GM12878 (cell line): ENCODE results near the gene DNAJC4.

Experiments used
- BACH1 ChIP-seq: fragments of 450-650 bp; IDR thresholded peaks from 2 replicates; pipeline ENCODE4 v1.6.1; 2017; ENCODE audit warnings: mild to moderate bottlenecking, borderline replicate concordance
- BMI1 ChIP-seq: fragments of 450-650 bp; IDR thresholded peaks from 2 replicates; pipeline ENCODE4 v1.6.1; 2016; ENCODE audit warnings: mild to moderate bottlenecking, moderate library complexity, borderline replicate concordance
- JUND ChIP-seq: IDR thresholded peaks from 2 replicates; pipeline ENCODE4 v1.6.1; 2012; ENCODE audit warnings: low read depth, mild to moderate bottlenecking, low read length, improper control_type of control experiment, moderate library complexity
- POLR2A ChIP-seq: IDR thresholded peaks from 2 replicates; pipeline ENCODE4 v1.6.1; 2011; ENCODE audit warnings: low read depth, mild to moderate bottlenecking, low read length
- PRDM15 ChIP-seq: fragments of 450-650 bp; formaldehyde crosslinking; IDR thresholded peaks from 2 replicates; pipeline ENCODE4 v1.4.0; 2020; ENCODE audit warnings: mild to moderate bottlenecking, moderate library complexity
- REST ChIP-seq: IDR thresholded peaks from 2 replicates; pipeline ENCODE4 v1.6.1; 2012; ENCODE audit warnings: mild to moderate bottlenecking, low read depth, low read length
- SUZ12 ChIP-seq: fragments of 200-600 bp; sonication (generic); IDR thresholded peaks from one replicate; pipeline ENCODE4 v1.6.1; 2018; ENCODE audit warnings: antibody characterized with exemption, mild to moderate bottlenecking; ENCODE audit not compliant: unreplicated experiment
- TCF12 ChIP-seq: IDR thresholded peaks from 2 replicates; pipeline ENCODE4 v1.6.1; 2011; ENCODE audit warnings: low read depth, mild to moderate bottlenecking, low read length
- TF ChIP-seq, protein P1 (sequence below), 3 experiments: IDR thresholded peaks in 2 of 3; conservative IDR thresholded peaks in 1 of 3; 2 replicates each; pipeline ENCODE4 v1.5.1; 2011; ENCODE audit warnings: low read depth in 3 of 3, low read length in 3 of 3, mild to moderate bottlenecking in 3 of 3, control low read depth in 2 of 3, moderate library complexity in 2 of 3, inconsistent platforms in 1 of 3, mixed read lengths in 1 of 3; ENCODE audit not compliant: control insufficient read depth in 2 of 3, insufficient read depth in 1 of 3; ENCODE audit errors: extremely low read depth in 1 of 3
- TF ChIP-seq, protein P2 (sequence below): fragments of 450-650 bp; IDR thresholded peaks from 2 replicates; pipeline ENCODE4 v1.6.1; 2017; ENCODE audit warnings: borderline replicate concordance

- TF ChIP-seq REST (no peak), PRDM15 (CRISPR knock-in tag) (no peak), POLR2A (no peak), SUZ12 (no peak), TCF12 (no peak), JUND (no peak), BACH1 (no peak), BMI1 (no peak)
- TF ChIP-seq, protein P1, sequence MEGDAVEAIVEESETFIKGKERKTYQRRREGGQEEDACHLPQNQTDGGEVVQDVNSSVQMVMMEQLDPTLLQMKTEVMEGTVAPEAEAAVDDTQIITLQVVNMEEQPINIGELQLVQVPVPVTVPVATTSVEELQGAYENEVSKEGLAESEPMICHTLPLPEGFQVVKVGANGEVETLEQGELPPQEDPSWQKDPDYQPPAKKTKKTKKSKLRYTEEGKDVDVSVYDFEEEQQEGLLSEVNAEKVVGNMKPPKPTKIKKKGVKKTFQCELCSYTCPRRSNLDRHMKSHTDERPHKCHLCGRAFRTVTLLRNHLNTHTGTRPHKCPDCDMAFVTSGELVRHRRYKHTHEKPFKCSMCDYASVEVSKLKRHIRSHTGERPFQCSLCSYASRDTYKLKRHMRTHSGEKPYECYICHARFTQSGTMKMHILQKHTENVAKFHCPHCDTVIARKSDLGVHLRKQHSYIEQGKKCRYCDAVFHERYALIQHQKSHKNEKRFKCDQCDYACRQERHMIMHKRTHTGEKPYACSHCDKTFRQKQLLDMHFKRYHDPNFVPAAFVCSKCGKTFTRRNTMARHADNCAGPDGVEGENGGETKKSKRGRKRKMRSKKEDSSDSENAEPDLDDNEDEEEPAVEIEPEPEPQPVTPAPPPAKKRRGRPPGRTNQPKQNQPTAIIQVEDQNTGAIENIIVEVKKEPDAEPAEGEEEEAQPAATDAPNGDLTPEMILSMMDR (IDR thresholded peaks at IDR 0.05 in 2 of 3, conservative IDR thresholded peaks at IDR 0.05 in 1 of 3; ENCODE audit: control insufficient read depth in 2 of 3, extremely low read depth in 1 of 3, insufficient read depth in 1 of 3, low read depth in 3 of 3, low read length in 3 of 3), result no peak
- TF ChIP-seq, protein P2, sequence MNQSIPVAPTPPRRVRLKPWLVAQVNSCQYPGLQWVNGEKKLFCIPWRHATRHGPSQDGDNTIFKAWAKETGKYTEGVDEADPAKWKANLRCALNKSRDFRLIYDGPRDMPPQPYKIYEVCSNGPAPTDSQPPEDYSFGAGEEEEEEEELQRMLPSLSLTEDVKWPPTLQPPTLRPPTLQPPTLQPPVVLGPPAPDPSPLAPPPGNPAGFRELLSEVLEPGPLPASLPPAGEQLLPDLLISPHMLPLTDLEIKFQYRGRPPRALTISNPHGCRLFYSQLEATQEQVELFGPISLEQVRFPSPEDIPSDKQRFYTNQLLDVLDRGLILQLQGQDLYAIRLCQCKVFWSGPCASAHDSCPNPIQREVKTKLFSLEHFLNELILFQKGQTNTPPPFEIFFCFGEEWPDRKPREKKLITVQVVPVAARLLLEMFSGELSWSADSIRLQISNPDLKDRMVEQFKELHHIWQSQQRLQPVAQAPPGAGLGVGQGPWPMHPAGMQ, result no peak
Measured at GRCh38 chr11:64235437-64236161, 5.3 kb downstream of the DNAJC4 start.
